HG03521 (cell line): ENCODE measurements around the gene EDARADD.
"Not testable (repeated sequence)": the region's sequence is repeated elsewhere in the genome, so short reads cannot be mapped to it uniquely, and the experiment has no call there.

Source experiments
- ATAC-seq: cut with Tn5 transposase; IDR thresholded peaks from one replicate; pipeline ENCODE4 v1.9.1; 2021; ENCODE audit warnings: mild to moderate bottlenecking, moderate library complexity; ENCODE audit not compliant: unreplicated experiment

EDARADD gene

GRCh38 chr1:236484310-236484971 is 90.4 kb downstream of the EDARADD start:
- no peak for ATAC-seq

GRCh38 chr1:236486356-236487002 is 92.4 kb downstream of the EDARADD start:
- ATAC-seq, result no peak

- not testable (repeated sequence) for ATAC-seq
Observed at GRCh38 chr1:236489161-236489560, 95.1 kb downstream of the EDARADD start.

GRCh38 chr1:236489710-236490377 is 95.8 kb downstream of the EDARADD start:
- no peak for ATAC-seq

GRCh38 chr1:236491469-236492136 is 97.5 kb downstream of the EDARADD start:
- no peak for ATAC-seq

- no peak for ATAC-seq
Observed at GRCh38 chr1:236492378-236492777, 98.3 kb downstream of the EDARADD start.

- ATAC-seq, result no peak
Observed at GRCh38 chr1:236494082-236494481, 100.0 kb downstream of the EDARADD start.

GRCh38 chr1:236494586-236495466 is 100.7 kb downstream of the EDARADD start:
- ATAC-seq, result no peak

- no peak for ATAC-seq
Observed at GRCh38 chr1:236495467-236496112, 101.5 kb downstream of the EDARADD start.

- ATAC-seq, result no peak
Observed at GRCh38 chr1:236497908-236498307, 103.8 kb downstream of the EDARADD start.

- no peak for ATAC-seq
Observed at GRCh38 chr1:236501093-236501492, 107.0 kb downstream of the EDARADD start.

- no peak for ATAC-seq
Observed at GRCh38 chr1:236502579-236502971, 108.5 kb downstream of the EDARADD start.

- no peak for ATAC-seq
Observed at GRCh38 chr1:236502972-236503639, 109.0 kb downstream of the EDARADD start.

GRCh38 chr1:236504338-236504737 is 110.3 kb downstream of the EDARADD start:
- not testable (repeated sequence) for ATAC-seq

GRCh38 chr1:236507022-236507700 is 113.1 kb downstream of the EDARADD start:
- no peak for ATAC-seq

- ATAC-seq, result no peak
Observed at GRCh38 chr1:236508593-236509027, 114.5 kb downstream of the EDARADD start.

- ATAC-seq, result no peak
Observed at GRCh38 chr1:236509203-236509602, 115.1 kb downstream of the EDARADD start.

- ATAC-seq, result no peak
Observed at GRCh38 chr1:236509647-236510401, 115.7 kb downstream of the EDARADD start.
